B cell (primary cell): Measurements from ENCODE around the gene TOGARAM1. TPM values are rescaled to one million over a fixed set of nuclear protein-coding genes. Genes with fewer than 3 reads are reported as not detected.

Source experiments
- ATAC-seq: fragments of 200-7000 bp; cut with Tn5 transposase; one replicate; pipeline ENCODE4 v1.10.0; 2021; ENCODE audit warnings: low read depth, mild to moderate bottlenecking, moderate number of reproducible peaks, moderate library complexity
- CTCF ChIA-PET: fragments of 350-600 bp; sonication (Branson Sonifier 250); formaldehyde crosslinking; loops from one replicate; lab custom pipeline; 2021; ENCODE audit warnings: antibody characterized with exemption, inconsistent platforms; lab: Charles Lee
- POLR2A ChIA-PET: fragments of 350-600 bp; sonication (Branson Sonifier 250); formaldehyde crosslinking; loops from one replicate; lab custom pipeline; 2021; ENCODE audit warnings: antibody characterized with exemption; lab: Charles Lee
- DNase-seq: peaks from one replicate; pipeline ENCODE4 v3.0.0; 2013
- H2AFZ ChIP-seq: 2 replicates; pipeline ENCODE4 v1.6.1; 2012; ENCODE audit warnings: mild to moderate bottlenecking, low read depth, low read length; ENCODE audit not compliant: insufficient read depth, poor library complexity, severe bottlenecking
- H3K27ac ChIP-seq, 2 donors: 1 replicate in 1 of 2; 2 replicates in 1 of 2; pipeline ENCODE4 v1.5.1; 2012 to 2013; ENCODE audit warnings: low read length in 2 of 2, mild to moderate bottlenecking in 2 of 2, moderate library complexity in 1 of 2
- H3K27me3 ChIP-seq, 4 experiments: fragments of 200-600 bp in 1 of 4; sonication (generic) in 1 of 4; replicated peaks in 1 of 4; 1 replicate in 2 of 4; 2 replicates in 2 of 4; pipeline versions ENCODE4 v1.6.1 to v1.7.0; 2013 to 2016; ENCODE audit warnings: low read length in 3 of 4, mild to moderate bottlenecking in 2 of 4, mixed read lengths in 1 of 4, moderate library complexity in 1 of 4; ENCODE audit not compliant: insufficient read depth in 4 of 4, control insufficient read depth in 3 of 4; ENCODE audit errors: control extremely low read depth in 1 of 4
- H3K36me3 ChIP-seq, 2 experiments: replicated peaks in 1 of 2; 1 replicate in 1 of 2; 2 replicates in 1 of 2; pipeline versions ENCODE4 v1.6.1 to v1.7.1; 2013; ENCODE audit warnings: low read length in 1 of 2; ENCODE audit not compliant: insufficient read depth in 2 of 2, control insufficient read depth in 1 of 2; ENCODE audit errors: control extremely low read depth in 1 of 2, extremely low read depth in 1 of 2
- H3K4me1 ChIP-seq, 2 donors: fragments of 200-600 bp in 1 of 2; sonication (generic) in 1 of 2; 1 replicate in 1 of 2; 2 replicates in 1 of 2; pipeline versions ENCODE4 v1.5.1 to v1.6.1; 2013 to 2017; ENCODE audit warnings: low read length in 2 of 2; ENCODE audit not compliant: control insufficient read depth in 2 of 2, insufficient read depth in 2 of 2
- H3K4me2 ChIP-seq: replicated peaks from 2 replicates; pipeline ENCODE3; 2012; ENCODE audit warnings: mild to moderate bottlenecking, low read depth, low read length; ENCODE audit not compliant: poor library complexity, severe bottlenecking
- H3K4me3 ChIP-seq, 5 experiments: fragments of 200-600 bp in 1 of 5; sonication (generic) in 1 of 5; 1 replicate in 3 of 5; 2 replicates in 2 of 5; pipeline versions ENCODE4 v1.5.1 to v1.7.0; 2011 to 2016; ENCODE audit warnings: low read length in 4 of 5, mild to moderate bottlenecking in 4 of 5, low read depth in 2 of 5, control low read depth in 1 of 5, moderate library complexity in 1 of 5; ENCODE audit not compliant: insufficient read depth in 1 of 5; ENCODE audit errors: control extremely low read depth in 1 of 5, extremely low read depth in 1 of 5
- H3K79me2 ChIP-seq: fragments of 200-600 bp; sonication (generic); one replicate; pipeline ENCODE4 v1.6.0; 2016; ENCODE audit warnings: low read length; ENCODE audit not compliant: control insufficient read depth, insufficient read depth
- H3K9ac ChIP-seq: fragments of 200-600 bp; sonication (generic); 2 replicates; pipeline ENCODE4 v1.6.1; 2017; ENCODE audit warnings: mild to moderate bottlenecking, low read length, moderate library complexity
- H3K9me3 ChIP-seq, 3 donors: one replicate each; pipeline versions ENCODE4 v1.6.1 to v1.7.1; 2013; ENCODE audit warnings: low read length in 2 of 3; ENCODE audit not compliant: control insufficient read depth in 2 of 3, insufficient read depth in 1 of 3; ENCODE audit errors: control extremely low read depth in 1 of 3
- H4K20me1 ChIP-seq: 2 replicates; pipeline ENCODE4 v1.6.0; 2012; ENCODE audit warnings: mild to moderate bottlenecking, low read length; ENCODE audit not compliant: insufficient read depth, control insufficient read depth, poor library complexity, severe bottlenecking
- H3K27ac Mint-ChIP-seq: one replicate; pipeline ENCODE4 v1.8.0; 2021; ENCODE audit warnings: mixed read lengths
- H3K27me3 Mint-ChIP-seq: one replicate; pipeline ENCODE4 v1.8.0; 2021; ENCODE audit warnings: mixed read lengths
- H3K4me1 Mint-ChIP-seq: one replicate; pipeline ENCODE4 v1.8.0; 2021; ENCODE audit warnings: mixed read lengths
- H3K4me3 Mint-ChIP-seq: one replicate; pipeline ENCODE4 v1.8.0; 2021; ENCODE audit warnings: mixed read lengths
- H3K9me3 Mint-ChIP-seq: one replicate; pipeline ENCODE4 v1.8.0; 2022; ENCODE audit warnings: mixed read lengths; ENCODE audit not compliant: insufficient read depth
- EZH2 ChIP-seq: IDR thresholded peaks from 2 replicates; pipeline ENCODE4 v1.6.1; 2012; ENCODE audit warnings: borderline replicate concordance, low read depth, mild to moderate bottlenecking, moderate library complexity, low read length; ENCODE audit not compliant: insufficient read depth, poor library complexity, severe bottlenecking
- WGBS: methylation state at CpG from one replicate; pipeline ENCODE4 v1.1.5; 2013; ENCODE audit warnings: missing lambda C conversion rate; ENCODE audit not compliant: insufficient coverage; 5-methylcytosine and 5-hydroxymethylcytosine counted together
- intact Hi-C: fragments of 100-400 bp; cut with micrococcal nuclease; formaldehyde crosslinking; loops from one replicate; pipeline ENCODE4 v1.10.0; 2022
- polyA plus RNA-seq: library from polyadenylated mRNA; depleted of rRNA; stranded (reverse); fragments of >200 nt; gene quantifications from 2 replicates; pipeline ENCODE4 v1.2.3, GENCODE V29; 2012
- small RNA-seq: library from RNA; depleted of rRNA; stranded (forward); fragments of <200 nt; gene quantifications from one replicate; pipeline ENCODE3, GENCODE V24; 2012; ENCODE audit warnings: low replicate concordance, low read depth; ENCODE audit not compliant: insufficient read length
- total RNA-seq, 2 donors: library from RNA; stranded (reverse); fragments of 120-200 nt in 1 of 2; gene quantifications; 1 replicate in 1 of 2; 2 replicates in 1 of 2; pipeline versions ENCODE4 v1.2.3 to v1.2.4, GENCODE V29; 2013 to 2022
- TF ChIP-seq, protein P1 (sequence below): fragments of 200-600 bp; IDR thresholded peaks from one replicate; pipeline ENCODE4 v1.8.0; 2022; ENCODE audit warnings: antibody characterized with exemption, mild to moderate bottlenecking

The TOGARAM1 gene
- total and polyA plus RNA-seq, 2 donors (not counting 1 experiment from before 2014, with no cell fraction given), result 3.4 to 23.9 TPM

DNA sequence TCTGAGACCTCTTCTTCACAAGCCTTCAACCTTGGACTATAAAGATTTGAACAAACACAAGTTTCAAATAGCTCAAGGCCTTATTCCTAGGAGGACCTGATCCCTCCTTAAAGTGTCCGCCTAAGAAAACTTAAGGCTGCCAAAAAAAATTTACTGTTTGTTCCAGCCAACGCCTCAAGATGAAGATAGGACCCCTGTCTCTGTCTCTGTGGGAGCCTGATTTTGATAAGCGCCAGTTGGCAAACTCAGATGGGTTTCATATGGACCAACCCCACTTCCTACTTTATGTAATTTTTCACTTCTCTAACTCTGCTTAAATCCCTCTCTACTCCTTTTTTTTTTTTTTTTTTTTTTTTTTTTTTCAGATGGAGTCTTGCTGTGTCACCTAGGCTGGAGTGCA is 161.3 kb downstream of the TOGARAM1 start:
- H3K9me3 Mint-ChIP-seq, result peaks cover 2% of the 10 kb centered on the region
- peaks cover 3% of the 10 kb centered on the region for H3K79me2 ChIP-seq
- H3K27me3 Mint-ChIP-seq, result no peaks in the 10 kb centered on the region
- no peak overlapping the region for H3K9ac ChIP-seq
- no peaks in the 10 kb centered on the region for H3K4me1 ChIP-seq
- DNase-seq, result no peak
- ChIA-PET POLR2A (no interaction called here), CTCF (no interaction called here)
- H3K9me3 ChIP-seq, result no peaks in the 10 kb centered on the region
- no peak overlapping the region for H3K27ac Mint-ChIP-seq
- intact Hi-C loops, result no loop called here
- H2AFZ ChIP-seq, result no peak overlapping the region
- peaks cover 12 to 29% of the 10 kb centered on the region in 2 experiments for H3K36me3 ChIP-seq
- TF ChIP-seq, protein P1, sequence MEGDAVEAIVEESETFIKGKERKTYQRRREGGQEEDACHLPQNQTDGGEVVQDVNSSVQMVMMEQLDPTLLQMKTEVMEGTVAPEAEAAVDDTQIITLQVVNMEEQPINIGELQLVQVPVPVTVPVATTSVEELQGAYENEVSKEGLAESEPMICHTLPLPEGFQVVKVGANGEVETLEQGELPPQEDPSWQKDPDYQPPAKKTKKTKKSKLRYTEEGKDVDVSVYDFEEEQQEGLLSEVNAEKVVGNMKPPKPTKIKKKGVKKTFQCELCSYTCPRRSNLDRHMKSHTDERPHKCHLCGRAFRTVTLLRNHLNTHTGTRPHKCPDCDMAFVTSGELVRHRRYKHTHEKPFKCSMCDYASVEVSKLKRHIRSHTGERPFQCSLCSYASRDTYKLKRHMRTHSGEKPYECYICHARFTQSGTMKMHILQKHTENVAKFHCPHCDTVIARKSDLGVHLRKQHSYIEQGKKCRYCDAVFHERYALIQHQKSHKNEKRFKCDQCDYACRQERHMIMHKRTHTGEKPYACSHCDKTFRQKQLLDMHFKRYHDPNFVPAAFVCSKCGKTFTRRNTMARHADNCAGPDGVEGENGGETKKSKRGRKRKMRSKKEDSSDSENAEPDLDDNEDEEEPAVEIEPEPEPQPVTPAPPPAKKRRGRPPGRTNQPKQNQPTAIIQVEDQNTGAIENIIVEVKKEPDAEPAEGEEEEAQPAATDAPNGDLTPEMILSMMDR, result no peak
- TF ChIP-seq EZH2, result no peak
- H4K20me1 ChIP-seq, result no peaks in the 10 kb centered on the region
- ATAC-seq, result no peak
- H3K27ac ChIP-seq, result no peak overlapping the region
- no peak overlapping the region for H3K4me2 ChIP-seq
- H3K4me1 Mint-ChIP-seq, result no peaks in the 10 kb centered on the region
- no peak overlapping the region for H3K4me3 Mint-ChIP-seq
- 100% methylated on average over 3 of the region's 3 CpGs for WGBS
- no peaks in the 10 kb centered on the region for H3K27me3 ChIP-seq
- no peak overlapping the region for H3K4me3 ChIP-seq

Small RNAs within 50 kb of the gene (small RNA-seq; reads per million reads assigned to genes)
- gene RF00151 (1.9 reads per million, percentile 9 among the genes with 10 or more reads in this experiment), gene SNORD127 (62,554 reads per million, percentile 100 among the genes with 10 or more reads in this experiment)

Other genes starting within 250 kb of the TOGARAM1 start
- gene KLHL28, start 243 bp upstream of the TOGARAM1 start, total RNA-seq, result 33.5 and 36.1 TPM in 2 replicates
- gene KLHL28, start 243 bp upstream of the TOGARAM1 start, polyA plus RNA-seq, result 8.9 and 12.2 TPM in 2 replicates
- gene PRPF39, start 121.9 kb downstream of the TOGARAM1 start, total RNA-seq, result 67.5 and 72.7 TPM in 2 replicates
- 64.8 and 98.9 TPM in 2 replicates for gene PRPF39, start 121.9 kb downstream of the TOGARAM1 start, polyA plus RNA-seq
- gene FKBP3, start 172.3 kb downstream of the TOGARAM1 start, total RNA-seq, result 49.1 and 58.7 TPM in 2 replicates
- gene FKBP3, start 172.3 kb downstream of the TOGARAM1 start, polyA plus RNA-seq, result 18.5 and 25.5 TPM in 2 replicates
- gene FANCM, start 173.7 kb downstream of the TOGARAM1 start, total RNA-seq, result 14.0 and 15.5 TPM in 2 replicates
- gene FANCM, start 173.7 kb downstream of the TOGARAM1 start, polyA plus RNA-seq, result 3.0 and 4.3 TPM in 2 replicates